Stimulated activated CD4-positive, alpha-beta T cell treated with anti-CD3 and anti-CD28 coated beads, Interleukin-12 subunit alpha, Interleukin-12 subunit beta, amount 100 ng/mL, for 24 hours (primary cell): ENCODE data around the gene ARID2.

ENCODE experiments used
- DNase-seq, 2 experiments: peaks; one replicate each; pipeline ENCODE4 v3.0.0-alpha.2; 2020; ENCODE audit warnings: low read depth in 2 of 2

ARID2 gene

GRCh38 chr12:45852508-45852907 lies 123.0 kb downstream of the ARID2 start:
- DNase-seq, result no peak

GRCh38 chr12:45853550-45853949 lies 124.0 kb downstream of the ARID2 start:
- DNase-seq, result no peak

DNA sequence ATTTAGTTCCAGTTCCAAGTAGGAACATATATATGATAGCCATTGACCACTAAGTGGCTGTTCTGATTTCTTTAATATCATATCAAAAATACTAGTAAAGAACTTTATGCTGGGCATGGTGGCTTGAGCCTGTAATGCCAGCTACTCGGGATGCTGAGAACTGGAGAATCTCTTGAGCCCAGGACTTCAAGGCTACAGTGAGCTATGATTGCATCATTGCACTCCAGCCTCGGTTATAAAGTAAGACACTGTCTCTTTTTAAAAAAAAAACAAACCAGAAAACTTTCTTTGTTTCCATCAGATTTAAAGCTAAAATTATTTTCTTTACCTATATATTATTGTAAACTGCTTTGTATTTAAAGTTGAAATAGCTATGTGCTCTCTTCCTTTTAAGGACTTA lies 133.8 kb downstream of the ARID2 start:
- DNase-seq, result no peak

DNA sequence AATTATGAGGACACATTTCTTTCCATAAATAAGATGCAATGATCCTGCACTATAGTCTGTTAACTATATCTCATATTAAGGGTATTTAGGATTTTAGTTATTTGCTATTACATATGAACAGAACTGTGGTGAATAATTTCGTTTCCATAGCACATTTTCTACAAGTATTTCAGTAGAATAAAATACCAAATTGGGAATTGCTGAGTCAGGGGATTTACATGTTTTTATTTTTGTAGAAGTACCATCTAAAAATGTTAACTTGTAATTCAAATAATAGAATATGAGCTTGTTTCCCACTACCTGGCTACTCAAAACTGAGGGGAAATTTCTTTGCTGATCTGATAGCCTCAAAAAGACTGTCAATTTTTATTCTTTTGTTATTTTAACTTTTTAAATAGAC lies 136.8 kb downstream of the ARID2 start:
- DNase-seq, result no peak

DNA sequence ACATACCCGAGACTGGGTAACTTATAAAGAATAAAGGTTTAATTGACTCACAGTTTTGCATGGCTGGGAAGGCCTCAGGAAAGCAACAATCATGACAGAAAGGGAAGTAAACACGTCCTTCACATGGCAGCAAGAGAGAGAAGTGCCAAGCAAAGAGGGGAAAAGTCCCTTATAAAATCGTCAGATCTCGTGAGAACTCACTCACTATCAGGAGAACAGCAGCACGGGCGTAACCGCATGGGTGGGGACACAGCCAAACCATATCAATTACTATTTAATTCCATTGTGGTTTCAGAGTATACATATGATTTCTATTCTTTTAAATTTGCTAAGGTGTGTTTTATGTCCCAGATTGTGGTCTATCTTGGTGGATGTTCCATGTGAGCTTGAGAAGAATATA lies 142.9 kb downstream of the ARID2 start:
- no peak for DNase-seq

DNA sequence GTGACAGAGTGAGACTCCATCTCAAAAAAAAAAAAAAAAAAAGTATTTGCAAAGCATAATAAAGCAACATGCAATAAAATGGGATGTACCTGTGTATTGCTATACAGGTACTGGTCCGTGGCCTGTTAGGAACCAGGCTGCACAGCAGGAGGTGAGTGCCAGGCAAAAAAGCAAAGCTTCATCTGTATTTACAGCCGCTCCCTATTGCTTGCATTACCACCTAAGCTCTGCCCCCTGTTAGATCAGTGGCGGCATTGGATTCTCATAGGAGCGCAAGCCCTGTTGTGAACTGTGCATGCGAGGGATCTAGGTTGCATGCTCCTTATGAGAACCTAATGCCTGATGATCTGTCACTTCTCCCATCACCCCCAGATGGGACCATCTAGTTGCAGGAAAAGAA lies 147.6 kb downstream of the ARID2 start:
- no peak for DNase-seq

- DNase-seq, result no peak
Measured at GRCh38 chr12:45878630-45879255, 149.2 kb downstream of the ARID2 start.

DNA sequence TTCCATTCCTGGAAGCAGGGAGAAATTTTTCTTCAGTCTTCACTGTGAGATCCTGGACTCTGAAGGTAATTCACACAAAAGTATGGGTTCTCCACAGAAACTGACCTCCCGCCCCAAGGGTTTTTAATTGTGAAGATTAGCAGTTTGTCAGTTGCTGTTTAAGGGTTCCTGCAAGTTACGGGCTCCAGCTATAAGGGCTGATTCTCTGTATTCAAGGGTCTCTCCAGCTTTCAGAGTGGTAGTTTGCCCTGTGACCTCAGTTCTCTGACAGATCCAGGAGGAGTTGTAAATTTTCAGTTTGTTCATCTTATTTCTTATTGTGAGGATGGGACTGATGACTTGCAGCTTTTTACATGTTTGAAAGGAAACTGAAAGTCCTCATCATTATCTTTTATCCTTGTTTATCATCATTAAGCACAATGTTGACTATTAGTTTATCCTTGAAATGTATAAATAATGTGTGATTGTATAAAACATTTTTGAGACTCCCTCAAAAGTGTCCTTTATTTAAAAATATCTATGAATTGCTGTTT lies 149.9 kb downstream of the ARID2 start:
- no peak for DNase-seq

DNA sequence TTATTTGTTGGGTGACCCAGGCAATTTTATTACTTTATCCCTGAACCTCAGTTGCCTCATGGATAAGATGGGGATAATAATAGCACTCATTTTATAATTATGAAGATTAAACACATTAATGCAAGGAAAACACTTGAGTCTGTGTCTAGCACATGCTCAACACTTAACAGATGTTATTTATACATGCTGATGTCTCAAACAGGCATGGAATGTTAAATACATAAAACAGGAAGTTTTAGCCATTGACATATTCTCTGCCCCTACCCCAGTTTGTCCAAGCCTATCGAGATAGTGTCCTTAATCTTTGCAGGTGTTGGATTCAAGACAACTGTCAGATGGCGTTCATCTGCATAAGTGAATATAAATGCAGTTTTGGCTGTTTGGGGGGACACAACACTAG lies 151.0 kb downstream of the ARID2 start:
- DNase-seq, result no peak

- DNase-seq, result no peak
Measured at GRCh38 chr12:45883187-45883586, 153.7 kb downstream of the ARID2 start.

- no peak for DNase-seq
Measured at GRCh38 chr12:45886685-45887084, 157.2 kb downstream of the ARID2 start.

DNA sequence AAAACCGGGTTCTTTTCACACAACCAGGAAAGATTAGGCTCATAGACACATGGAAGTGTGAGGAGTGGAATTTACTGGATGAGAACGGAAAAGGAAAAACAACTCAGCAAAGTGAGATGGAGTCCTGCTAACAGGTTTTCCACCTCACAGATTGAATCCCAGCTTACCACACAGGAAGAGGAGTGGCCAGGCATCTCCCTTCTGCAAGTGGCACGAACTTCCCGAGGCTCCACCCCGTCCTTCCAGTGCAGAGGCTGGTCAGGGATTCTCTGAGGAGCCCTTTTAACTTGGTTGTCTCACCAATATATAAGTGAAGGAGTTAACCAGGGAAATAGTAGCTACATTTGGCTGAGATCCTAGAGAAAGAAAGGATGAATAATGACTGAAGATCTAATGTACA lies 158.0 kb downstream of the ARID2 start:
- no peak for DNase-seq

GRCh38 chr12:45890276-45890675 lies 160.8 kb downstream of the ARID2 start:
- no peak for DNase-seq

DNA sequence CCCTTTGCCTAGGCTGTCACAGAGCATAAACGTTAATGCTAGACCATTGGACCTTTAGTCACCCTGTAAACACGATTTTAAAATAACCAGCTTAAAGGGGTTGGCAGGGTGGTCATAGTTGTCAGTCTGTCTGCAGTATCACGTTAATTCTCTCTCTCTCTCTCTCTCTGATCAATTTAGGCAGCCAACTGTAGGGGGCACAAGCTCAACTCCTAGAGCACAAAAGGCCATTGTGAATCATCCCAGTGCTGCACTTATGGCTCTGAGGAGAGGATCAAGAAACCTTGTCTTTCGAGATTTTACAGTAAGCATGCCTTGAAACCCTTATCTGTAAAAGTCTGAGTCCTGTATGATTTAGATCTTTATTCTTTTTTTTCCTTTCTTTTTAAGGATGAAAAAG lies 163.7 kb downstream of the ARID2 start:
- DNase-seq, result no peak

GRCh38 chr12:45895961-45896360 lies 166.5 kb downstream of the ARID2 start:
- no peak for DNase-seq

- DNase-seq, result no peak
Measured at GRCh38 chr12:45898094-45898493, 168.6 kb downstream of the ARID2 start.

- DNase-seq, result no peak
Measured at GRCh38 chr12:45907955-45908354, 178.4 kb downstream of the ARID2 start.

DNA sequence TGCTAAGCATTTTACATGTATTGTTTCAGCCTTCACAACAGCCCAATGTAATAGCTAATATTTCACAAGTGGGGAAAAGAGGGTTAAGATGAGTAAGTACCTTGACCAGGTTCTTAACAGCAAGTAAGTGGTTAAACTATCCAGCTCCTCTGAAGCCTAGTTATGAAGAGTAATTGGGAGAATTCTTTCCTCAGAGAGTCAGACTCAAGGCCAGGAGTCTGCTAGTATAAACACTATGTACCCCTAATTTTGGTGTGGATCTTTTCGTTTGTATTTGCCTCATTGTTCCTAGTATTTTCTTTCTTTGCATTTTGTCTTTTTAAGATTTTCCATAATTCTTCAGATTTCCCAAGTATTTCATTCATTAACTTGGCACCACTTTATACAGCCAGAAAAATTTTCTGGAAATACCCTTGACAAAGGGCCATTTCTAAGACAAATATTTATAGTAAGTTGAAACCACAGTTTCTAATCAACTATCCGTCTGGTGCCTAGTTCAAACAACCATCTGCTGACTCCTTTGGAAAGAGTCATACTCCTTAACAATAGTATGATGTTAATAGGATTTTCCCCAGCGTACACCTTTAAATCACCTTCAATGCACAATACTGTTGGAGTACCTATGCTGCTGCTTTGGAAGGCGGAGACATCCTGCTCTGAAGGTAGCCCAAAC lies 179.7 kb downstream of the ARID2 start:
- DNase-seq, result no peak

DNA sequence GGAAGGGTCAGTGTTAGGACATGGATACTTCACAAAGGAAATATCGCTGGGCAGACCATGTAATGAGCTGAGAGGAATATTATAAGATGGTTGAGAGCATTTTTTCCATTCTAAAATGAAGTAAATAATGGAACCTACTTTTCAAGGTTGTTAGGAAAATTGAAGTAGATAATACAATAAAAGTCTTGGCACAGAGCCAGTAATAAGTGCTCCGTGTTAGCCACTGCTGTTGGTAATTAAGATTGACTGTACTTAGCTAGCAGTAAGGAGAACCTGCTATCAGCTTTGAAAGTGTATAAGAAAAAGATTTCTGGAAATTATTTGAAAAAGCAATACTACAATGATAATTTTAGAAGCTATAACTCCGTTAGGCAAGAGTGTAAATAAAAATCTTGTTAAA lies 183.3 kb downstream of the ARID2 start:
- no peak for DNase-seq

- no peak for DNase-seq
Measured at GRCh38 chr12:45913631-45914030, 184.1 kb downstream of the ARID2 start.

DNA sequence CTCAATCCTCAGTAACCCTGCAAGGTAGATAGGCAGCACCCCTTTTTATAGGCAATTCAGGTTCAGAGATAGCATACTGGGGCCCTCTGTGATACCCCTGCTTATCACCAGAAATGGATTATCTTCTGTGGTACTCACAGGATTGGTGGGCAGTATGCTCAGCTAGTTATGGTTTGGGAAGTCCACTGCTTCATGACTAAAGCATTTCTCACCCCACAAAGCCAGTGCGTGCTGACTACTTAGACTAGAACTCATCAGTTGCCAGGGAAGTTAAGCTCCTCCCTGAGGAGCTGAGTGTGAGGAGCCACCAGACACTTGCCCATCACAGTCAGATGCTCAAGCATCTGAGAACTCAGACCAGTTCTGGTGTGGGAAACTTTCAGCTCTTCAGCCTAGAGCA lies 184.6 kb downstream of the ARID2 start:
- DNase-seq, result no peak

DNA sequence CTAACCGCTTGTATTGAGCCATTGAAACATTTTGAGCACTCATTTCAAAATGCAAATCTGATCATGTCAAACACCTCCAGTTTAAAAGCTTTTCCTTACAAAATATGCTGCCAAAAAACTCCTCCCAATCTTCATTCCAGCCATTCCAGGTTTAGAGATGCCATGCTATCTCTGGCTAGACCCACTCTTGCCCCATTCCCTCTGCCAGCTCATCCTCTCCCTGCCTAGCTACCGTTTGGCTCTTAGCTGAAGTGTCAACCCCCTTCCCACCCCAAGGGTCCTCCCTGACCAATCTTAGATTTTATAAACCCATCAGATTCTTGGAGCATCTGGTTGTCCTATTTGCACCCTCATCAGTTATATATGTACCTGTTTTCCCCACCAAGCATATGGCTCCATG lies 185.9 kb downstream of the ARID2 start:
- DNase-seq, result no peak

GRCh38 chr12:45918818-45919217 lies 189.3 kb downstream of the ARID2 start:
- no peak for DNase-seq

GRCh38 chr12:45928309-45928708 lies 198.8 kb downstream of the ARID2 start:
- DNase-seq, result no peak
